Activated CD4-positive, alpha-beta T cell treated with anti-CD3 and anti-CD28 coated beads for 24 hours (primary cell): ENCODE results near the gene MEF2C.
"Not testable (repeated sequence)": the region's sequence is repeated elsewhere in the genome, so short reads cannot be mapped to it uniquely, and the experiment has no call there.

ENCODE experiments used
- DNase-seq, 2 donors: peaks; one replicate each; pipeline ENCODE4 v3.0.0-alpha.2; 2020; ENCODE audit warnings: low read depth in 2 of 2

MEF2C gene

DNA sequence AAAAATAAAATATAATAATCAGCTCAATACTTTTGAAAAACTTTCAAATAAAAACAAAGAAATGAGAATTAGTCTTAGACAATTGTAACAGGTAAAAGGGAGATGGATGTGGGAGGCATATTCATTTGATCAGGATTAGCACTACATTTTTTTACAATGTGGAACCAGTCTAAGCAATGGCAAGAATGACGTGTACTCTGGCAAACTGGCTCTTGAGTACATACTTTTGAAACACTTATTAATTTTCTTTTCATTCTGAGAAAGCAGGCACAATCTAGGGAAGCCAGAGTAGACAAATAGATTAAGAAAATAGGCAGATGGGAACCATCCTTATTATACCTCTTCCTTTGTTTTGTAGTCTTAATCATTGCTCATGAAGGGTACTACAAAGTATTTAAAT, 79.7 kb downstream of the MEF2C start:
- no peak for DNase-seq

GRCh38 chr5:88799938-88800535, 82.9 kb downstream of the MEF2C start:
- DNase-seq = no peak

- not testable (repeated sequence) for DNase-seq
Measured at GRCh38 chr5:88798933-88799332, 84.1 kb downstream of the MEF2C start.

- not testable (repeated sequence) for DNase-seq
Measured at GRCh38 chr5:88793797-88794196, 89.2 kb downstream of the MEF2C start.

DNA sequence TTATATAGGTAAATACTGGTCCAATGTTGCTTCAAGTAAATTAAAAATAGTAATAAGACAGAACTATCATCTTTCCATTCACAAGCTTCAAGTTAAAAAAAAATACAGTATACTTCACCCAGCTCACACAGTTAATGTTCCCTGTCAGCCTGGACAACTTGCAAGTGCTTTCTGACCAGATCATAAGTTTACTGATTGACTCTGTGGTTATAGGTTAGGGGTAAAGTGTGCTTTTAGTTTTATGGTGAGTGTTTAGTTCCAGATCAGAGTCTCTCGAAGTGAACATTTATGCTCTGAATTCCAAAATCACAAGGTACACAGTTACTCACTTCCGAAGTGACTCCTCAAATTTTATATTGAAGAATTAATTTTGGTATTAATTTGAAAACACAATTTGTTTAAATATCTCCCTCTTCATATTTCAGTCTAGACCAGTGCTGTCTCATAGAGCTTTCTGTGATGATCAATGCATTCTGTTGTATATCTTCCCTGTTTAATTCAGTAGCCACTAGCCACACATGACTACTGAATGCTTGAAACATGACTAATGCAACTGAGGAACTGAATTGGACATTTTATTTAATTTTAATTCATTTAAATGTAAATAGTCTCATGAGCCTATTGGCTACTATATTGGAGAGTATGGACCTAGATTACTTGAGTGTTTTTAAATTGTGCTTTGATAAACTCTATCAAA, 90.7 kb downstream of the MEF2C start:
- no peak for DNase-seq

GRCh38 chr5:88787856-88788255, 95.1 kb downstream of the MEF2C start:
- DNase-seq = no peak

DNA sequence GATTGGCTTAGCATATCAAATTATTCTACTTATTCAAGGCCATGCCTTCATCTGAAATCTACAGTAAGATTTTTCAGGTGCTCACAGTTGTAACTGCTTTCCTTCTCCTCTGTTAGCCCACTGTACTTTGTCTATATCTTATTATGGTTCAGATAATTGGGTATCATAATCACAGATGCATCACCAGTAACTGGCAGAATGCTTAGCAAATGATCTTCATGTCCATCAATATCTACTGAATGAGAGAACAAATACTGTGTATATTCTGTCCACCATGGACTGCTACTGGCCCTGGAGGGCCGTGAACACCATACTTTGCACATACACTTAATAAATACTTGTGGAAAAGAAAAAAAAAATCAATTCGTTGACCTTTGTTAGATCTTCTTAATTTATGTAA, 96.2 kb downstream of the MEF2C start:
- no peak for DNase-seq

DNA sequence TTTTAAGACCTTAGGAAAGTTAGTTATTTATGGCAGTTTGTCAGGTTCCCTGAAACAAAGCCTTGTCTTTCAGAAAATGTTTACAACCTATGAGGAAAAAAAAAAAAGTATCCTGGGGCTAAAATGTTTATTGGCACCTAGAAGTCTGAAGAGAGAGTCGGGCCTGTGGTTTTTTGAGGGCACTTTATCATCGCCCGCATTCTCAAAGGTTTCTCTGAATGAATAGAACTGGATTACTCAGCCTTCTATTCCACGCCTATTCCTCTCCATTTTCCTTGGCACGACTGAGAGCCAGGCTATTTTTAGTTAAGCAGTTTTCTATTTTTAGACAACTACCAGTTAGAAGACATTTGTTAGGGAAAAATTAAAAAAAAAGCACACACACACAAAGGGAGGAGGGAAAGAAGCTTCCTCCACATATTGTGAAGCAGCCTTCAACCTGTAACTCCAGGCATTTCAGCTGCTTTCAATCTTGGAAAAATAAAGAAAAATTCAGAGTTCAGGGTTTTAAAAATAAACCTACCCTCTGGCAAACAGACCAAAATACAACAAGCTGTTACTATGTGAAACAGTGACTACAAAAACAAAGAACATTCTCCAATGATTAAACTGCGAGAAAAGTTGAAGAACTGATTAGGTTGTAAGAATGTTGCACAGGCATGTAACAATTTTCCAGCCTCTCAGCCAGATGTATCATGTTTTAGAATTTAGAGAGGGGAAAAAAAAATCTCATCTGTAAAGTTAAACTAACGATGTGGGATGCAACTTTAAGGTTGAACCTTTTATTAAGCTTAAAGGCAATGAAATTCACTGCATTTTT, 97.0 kb downstream of the MEF2C start:
- DNase-seq = no peak

DNA sequence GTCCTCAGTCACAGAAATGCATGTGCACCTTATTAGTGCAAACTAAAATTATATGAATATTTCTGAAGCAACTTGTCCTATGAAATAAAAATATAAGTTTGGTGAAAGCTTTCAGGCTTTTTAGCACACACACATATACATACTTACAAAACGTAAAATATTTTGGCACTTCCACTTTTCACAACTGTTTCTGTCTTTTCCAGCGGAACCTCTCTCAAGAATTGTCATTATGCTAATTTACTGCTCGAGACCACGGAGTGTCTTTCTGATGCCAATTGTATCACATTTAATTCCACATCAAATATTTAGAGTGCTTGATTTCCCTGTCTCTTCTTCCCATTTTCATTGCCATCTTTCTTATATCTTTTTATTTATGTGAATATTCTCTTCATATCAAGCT, 100.4 kb downstream of the MEF2C start:
- DNase-seq = no peak

DNA sequence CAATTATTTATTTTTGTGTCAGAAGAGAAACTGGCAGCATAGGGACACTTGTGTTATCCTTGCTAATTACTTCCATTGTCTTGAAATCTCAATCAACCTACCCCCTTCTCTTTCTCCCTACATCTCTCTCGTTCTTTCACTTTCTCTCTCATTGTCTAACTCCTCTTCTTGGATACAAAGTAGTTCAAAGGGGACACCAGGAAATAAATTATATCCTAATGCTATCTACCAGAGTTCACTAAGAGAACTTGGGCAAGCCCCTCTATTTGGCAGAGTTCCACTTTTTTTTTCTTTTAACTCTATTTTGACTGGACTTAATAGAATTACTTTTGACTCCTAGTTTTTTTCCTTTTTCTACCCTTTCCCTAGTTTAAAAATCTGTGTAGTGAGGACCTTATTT, 102.2 kb downstream of the MEF2C start:
- DNase-seq = no peak

- DNase-seq = no peak
Measured at GRCh38 chr5:88778736-88779135, 104.2 kb downstream of the MEF2C start.

DNA sequence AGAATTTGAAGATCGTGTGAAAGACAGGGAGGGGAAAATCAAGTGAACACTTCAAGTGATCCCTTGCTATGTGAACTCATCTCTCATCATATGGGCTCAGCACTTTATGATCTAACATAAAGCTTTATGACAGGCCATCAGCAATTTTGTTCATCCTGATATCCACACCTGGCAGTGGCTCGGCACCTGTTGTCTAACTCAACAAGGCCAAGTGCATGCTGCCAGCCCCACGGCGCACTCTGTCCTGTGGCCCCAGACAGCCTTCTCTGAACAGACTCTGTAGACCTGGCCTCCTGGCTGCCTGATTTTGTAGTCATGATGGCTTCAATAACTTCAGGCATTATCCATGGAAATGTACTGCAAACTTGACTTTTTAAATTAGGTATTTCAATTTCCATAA, 106.3 kb downstream of the MEF2C start:
- no peak for DNase-seq

DNA sequence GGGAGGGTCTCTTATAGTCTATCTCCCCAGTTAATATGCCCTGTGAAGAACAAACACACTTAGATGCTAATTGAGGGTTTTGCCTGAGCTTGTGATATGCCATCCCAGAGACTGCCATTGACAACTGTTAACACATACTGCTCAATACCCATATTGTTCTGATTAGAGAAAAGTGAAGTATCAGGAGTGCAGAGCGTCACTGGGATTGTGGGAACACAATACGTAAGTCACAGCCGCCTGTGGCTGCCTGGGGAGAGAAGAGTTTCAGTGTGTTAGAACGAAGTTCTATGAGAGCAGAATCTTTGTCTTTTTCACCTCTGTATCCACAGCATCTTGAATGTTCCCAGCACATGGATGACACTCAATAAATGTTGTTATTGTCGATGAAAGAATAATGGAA, 110.2 kb downstream of the MEF2C start:
- no peak for DNase-seq

- no peak for DNase-seq
Measured at GRCh38 chr5:88772047-88772446, 110.9 kb downstream of the MEF2C start.

GRCh38 chr5:88770276-88771257, 112.4 kb downstream of the MEF2C start:
- DNase-seq = no peak

DNA sequence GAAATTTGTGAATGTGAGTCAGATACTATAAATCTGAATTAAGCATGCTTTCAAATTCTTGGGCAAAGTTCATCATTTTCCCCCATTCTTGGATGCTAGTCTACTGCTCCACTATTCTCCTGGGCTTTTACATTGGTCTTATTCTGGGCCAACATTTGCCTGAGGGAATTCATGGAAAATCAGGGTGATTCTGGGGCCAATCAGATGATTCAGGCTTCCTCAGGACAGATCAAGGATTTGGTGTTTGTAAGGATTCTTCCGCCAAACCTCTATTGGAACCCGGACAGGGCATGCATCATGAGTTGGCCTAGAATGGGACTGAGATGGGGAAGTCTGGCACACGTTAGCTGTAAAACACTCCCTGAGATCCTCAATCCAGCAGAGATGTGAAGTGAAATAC, 113.8 kb downstream of the MEF2C start:
- no peak for DNase-seq

DNA sequence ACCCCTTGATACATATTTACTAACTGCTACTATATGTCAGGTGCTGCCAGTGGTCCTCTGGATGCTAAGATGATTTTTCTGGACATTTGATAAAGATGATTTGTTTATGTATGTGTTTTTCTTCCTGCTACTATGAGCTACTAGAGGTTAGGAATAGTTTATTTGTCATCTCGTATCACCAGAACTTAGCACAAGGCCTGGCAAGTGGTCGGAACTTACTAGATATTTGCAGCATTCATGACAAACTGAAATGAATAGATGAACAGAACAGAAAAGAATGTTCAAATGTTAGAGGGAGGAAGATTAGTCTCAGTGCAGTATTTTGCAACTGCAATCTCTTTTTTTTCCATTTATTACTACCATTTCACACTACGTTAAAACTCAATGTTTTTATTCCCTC, 114.6 kb downstream of the MEF2C start:
- no peak for DNase-seq

GRCh38 chr5:88765798-88766197, 117.2 kb downstream of the MEF2C start:
- DNase-seq = no peak

DNA sequence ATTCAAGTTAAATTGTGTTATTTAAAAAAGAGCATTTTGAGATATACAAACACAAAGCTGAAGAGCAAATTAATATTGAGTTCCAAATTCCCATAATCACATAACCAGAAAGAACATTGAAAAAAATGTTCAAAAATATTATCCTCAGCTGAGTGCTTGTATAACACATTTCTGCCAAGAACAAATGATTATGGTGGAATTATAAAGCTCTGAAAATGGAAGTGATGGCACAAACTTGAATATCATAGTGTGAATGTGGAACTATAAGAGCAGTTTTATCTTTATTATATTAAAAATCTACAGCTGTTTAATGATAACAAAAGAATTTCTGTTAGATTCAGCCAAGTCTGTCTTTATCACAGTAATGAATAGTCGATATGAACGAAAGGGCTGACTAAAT, 117.8 kb downstream of the MEF2C start:
- DNase-seq = no peak

GRCh38 chr5:88761939-88762338, 121.0 kb downstream of the MEF2C start:
- no peak for DNase-seq

DNA sequence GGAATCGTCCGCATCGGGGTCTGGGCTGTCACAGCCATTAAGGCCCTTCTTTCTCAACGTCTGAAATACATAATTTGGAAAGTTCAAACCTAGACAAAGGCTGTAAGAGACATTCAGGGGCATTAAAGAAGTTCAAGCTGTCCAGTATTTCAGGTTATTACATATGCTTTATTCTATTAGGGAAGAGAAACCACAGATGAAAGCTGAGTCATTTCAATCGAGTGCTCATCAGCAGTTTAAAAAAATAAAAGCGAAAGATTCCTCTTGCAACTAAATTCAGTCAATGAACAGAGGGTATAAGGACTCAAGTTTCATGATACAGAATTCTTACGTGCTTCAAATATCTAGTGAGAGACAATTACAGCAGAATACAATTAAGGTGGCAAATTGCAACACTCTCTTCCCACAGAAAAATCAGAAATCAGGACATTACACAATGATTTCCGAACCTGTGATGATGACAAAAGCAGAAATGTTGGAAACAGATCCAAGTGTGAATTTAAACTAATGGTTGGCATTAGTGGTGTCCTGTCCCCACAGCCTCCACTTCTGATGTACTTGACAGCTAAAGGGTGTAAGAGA, 121.6 kb downstream of the MEF2C start:
- no peak for DNase-seq
